Measurements from ENCODE around the gene BASP1. TPM values are rescaled to one million over a fixed set of nuclear protein-coding genes. Genes with fewer than 3 reads are reported as not detected.

The BASP1 gene
- total and polyA plus RNA-seq, 2 experiments from 2014 or later: 134 to 183 TPM

GRCh38 chr5:17219992-17220391 is 2.6 kb downstream of the BASP1 start:
- Histone ChIP-seq H3K4me2 (peak overlapping the region; percentile 81), H3K79me2 (peaks cover 77% of the 10 kb centered on the region), H3K4me3 (peak overlapping the region; percentile 85), H3K27me3 (no peaks in the 10 kb centered on the region), H3K9me3 (ENCODE audit: low read depth) (no peaks in the 10 kb centered on the region), H3K4me1 (ENCODE audit: insufficient read depth) (peaks cover 37% of the 10 kb centered on the region), H3K27ac (peak overlapping the region; percentile 94), H2AFZ (no peak overlapping the region), H4K20me1 (ENCODE audit: insufficient read depth, poor library complexity, severe bottlenecking) (peaks cover 57% of the 10 kb centered on the region), H3K36me3 (replicated peaks; ENCODE audit: insufficient read depth, low read depth) (no peaks in the 10 kb centered on the region), H3K9me2 (replicated peaks; ENCODE audit: insufficient read depth) (no peaks in the 10 kb centered on the region)
- TF ChIP-seq CTCF (IDR thresholded peaks at IDR 0.05; ENCODE audit: poor library complexity): no peak
- TF ChIP-seq EZH2 (IDR thresholded peaks at IDR 0.05; ENCODE audit: borderline replicate concordance): no peak
- TF ChIP-seq EZH2phosphoT487 (IDR thresholded peaks at IDR 0.05; ENCODE audit: low read depth, severe bottlenecking, unreplicated experiment): no peak
- WGBS (ENCODE audit: low lambda C conversion rate, missing lambda C conversion rate): 84% methylated on average over 6 of the region's 6 CpGs
- no peak for DNase-seq (ENCODE audit: low spot score)

- Histone ChIP-seq H3K4me1 (ENCODE audit: insufficient read depth) (peaks cover 37% of the 10 kb centered on the region), H3K4me3 (no peak overlapping the region), H3K9me3 (ENCODE audit: low read depth) (no peaks in the 10 kb centered on the region), H3K27me3 (no peaks in the 10 kb centered on the region), H3K79me2 (peaks cover 77% of the 10 kb centered on the region), H4K20me1 (ENCODE audit: insufficient read depth, poor library complexity, severe bottlenecking) (peaks cover 61% of the 10 kb centered on the region), H2AFZ (no peak overlapping the region), H3K9me2 (replicated peaks; ENCODE audit: insufficient read depth) (no peaks in the 10 kb centered on the region), H3K4me2 (peak overlapping the region; percentile 81), H3K36me3 (replicated peaks; ENCODE audit: insufficient read depth, low read depth) (no peaks in the 10 kb centered on the region), H3K27ac (no peak overlapping the region)
- no peak for DNase-seq (ENCODE audit: low spot score)
- WGBS (ENCODE audit: low lambda C conversion rate, missing lambda C conversion rate): 86% methylated on average over 4 of the region's 4 CpGs
- TF ChIP-seq EZH2phosphoT487 (IDR thresholded peaks at IDR 0.05; ENCODE audit: low read depth, severe bottlenecking, unreplicated experiment): no peak
- TF ChIP-seq CTCF (IDR thresholded peaks at IDR 0.05; ENCODE audit: poor library complexity): no peak
- TF ChIP-seq EZH2 (IDR thresholded peaks at IDR 0.05; ENCODE audit: borderline replicate concordance): no peak
Observed at GRCh38 chr5:17220469-17220868, 3.0 kb downstream of the BASP1 start.

GRCh38 chr5:17221843-17222636 is 4.6 kb downstream of the BASP1 start:
- H3K79me2 ChIP-seq: peaks cover 92% of the 10 kb centered on the region
- H4K20me1 ChIP-seq (ENCODE audit: insufficient read depth, poor library complexity, severe bottlenecking): peaks cover 75% of the 10 kb centered on the region
- H3K4me1 ChIP-seq (ENCODE audit: insufficient read depth): peaks cover 33% of the 10 kb centered on the region
- DNase-seq (ENCODE audit: low spot score): peak; percentile 10
- H3K9me3 ChIP-seq (ENCODE audit: low read depth): no peaks in the 10 kb centered on the region
- no peaks in the 10 kb centered on the region for H3K36me3 ChIP-seq (replicated peaks; ENCODE audit: insufficient read depth, low read depth)
- H3K27ac ChIP-seq: peak overlapping the region; percentile 44
- no peak overlapping the region for H2AFZ ChIP-seq
- 63% methylated on average over 4 of the region's 4 CpGs for WGBS (ENCODE audit: low lambda C conversion rate, missing lambda C conversion rate)
- no peaks in the 10 kb centered on the region for H3K9me2 ChIP-seq (replicated peaks; ENCODE audit: insufficient read depth)
- H3K4me3 ChIP-seq: no peak overlapping the region
- H3K27me3 ChIP-seq: no peaks in the 10 kb centered on the region
- peak overlapping the region; percentile 81 for H3K4me2 ChIP-seq
- TF ChIP-seq EZH2 (IDR thresholded peaks at IDR 0.05; ENCODE audit: borderline replicate concordance) (no peak), EZH2phosphoT487 (IDR thresholded peaks at IDR 0.05; ENCODE audit: low read depth, severe bottlenecking, unreplicated experiment) (no peak), CTCF (IDR thresholded peaks at IDR 0.05; ENCODE audit: poor library complexity) (no peak)

Measured in hepatocyte (in vitro differentiated cells).